Caco-2 (cell line): ENCODE measurements around the gene BTD. TPM values are rescaled to one million over a fixed set of nuclear protein-coding genes. Genes with fewer than 3 reads are reported as not detected.

Experiments used
- BruUV-seq: library from RNA; stranded (reverse); fragments of 400-500 nt; replicated peaks from 2 replicates; lab custom pipeline; 2021; lab: Mats Ljungman, UMichigan
- CTCF ChIA-PET: fragments of 300-600 bp; sonication (Branson Sonifier 250); formaldehyde crosslinking; loops from one replicate; lab custom pipeline; 2022; ENCODE audit warnings: antibody characterized with exemption; lab: Charles Lee
- POLR2A ChIA-PET: fragments of 300-600 bp; sonication (Branson Sonifier 250); formaldehyde crosslinking; loops from one replicate; lab custom pipeline; 2022; ENCODE audit warnings: antibody characterized with exemption; lab: Charles Lee
- DNase-seq, 2 experiments: peaks; one replicate each; pipeline versions ENCODE4 v3.0.0 to v3.0.0-alpha.2; 2020 to 2022
- H3K27me3 ChIP-seq: replicated peaks from 2 replicates; pipeline ENCODE4 v1.6.0; 2011; ENCODE audit warnings: low read length; ENCODE audit not compliant: control insufficient read depth, insufficient read depth
- H3K36me3 ChIP-seq: 2 replicates; pipeline ENCODE4 v1.5.1; 2011; ENCODE audit warnings: low read length; ENCODE audit not compliant: control insufficient read depth, insufficient read depth
- H3K4me1 ChIP-seq: fragments of 250-450 bp; sonication (Bioruptor Pico); 2 replicates; pipeline ENCODE4 v1.5.1; 2020; ENCODE audit warnings: mild to moderate bottlenecking
- H3K4me3 ChIP-seq: 2 replicates; pipeline ENCODE4 v1.5.1; 2011; ENCODE audit warnings: low read depth, mild to moderate bottlenecking, control low read depth, low read length
- H3K9me3 ChIP-seq: fragments of 250-450 bp; sonication (Bioruptor Pico); 2 replicates; pipeline ENCODE4 v1.5.1; 2020; ENCODE audit warnings: mild to moderate bottlenecking, moderate library complexity
- H3K27ac Mint-ChIP-seq: one replicate; pipeline ENCODE4 v1.8.0; 2022; ENCODE audit warnings: mixed read lengths; ENCODE audit not compliant: unreplicated experiment
- H3K27me3 Mint-ChIP-seq: one replicate; pipeline ENCODE4 v1.8.0; 2022; ENCODE audit warnings: mixed read lengths; ENCODE audit not compliant: insufficient read depth, unreplicated experiment
- H3K36me3 Mint-ChIP-seq: one replicate; pipeline ENCODE4 v1.8.0; 2022; ENCODE audit warnings: mild to moderate bottlenecking, mixed read lengths; ENCODE audit not compliant: insufficient read depth, unreplicated experiment
- H3K4me1 Mint-ChIP-seq: one replicate; pipeline ENCODE4 v1.8.0; 2022; ENCODE audit warnings: low read depth, mixed read lengths; ENCODE audit not compliant: unreplicated experiment
- H3K4me3 Mint-ChIP-seq: one replicate; pipeline ENCODE4 v1.8.0; 2022; ENCODE audit warnings: mild to moderate bottlenecking, moderate library complexity, mixed read lengths; ENCODE audit not compliant: unreplicated experiment
- H3K9me3 Mint-ChIP-seq: one replicate; pipeline ENCODE4 v1.8.0; 2022; ENCODE audit warnings: mixed read lengths; ENCODE audit not compliant: unreplicated experiment
- CTCF ChIP-seq, 2 experiments: fragments of 200-600 bp in 1 of 2; IDR thresholded peaks; 1 replicate in 1 of 2; 2 replicates in 1 of 2; pipeline versions ENCODE4 v1.5.1 to v1.8.0; 2011 to 2022; ENCODE audit warnings: antibody characterized with exemption in 1 of 2, control low read depth in 1 of 2, inconsistent platforms in 1 of 2, low read depth in 1 of 2, low read length in 1 of 2, mild to moderate bottlenecking in 1 of 2, moderate library complexity in 1 of 2; ENCODE audit not compliant: insufficient read depth in 1 of 2, severe bottlenecking in 1 of 2, unreplicated experiment in 1 of 2
- intact Hi-C: fragments of 100-400 bp; cut with micrococcal nuclease; formaldehyde crosslinking; loops from one replicate; pipeline ENCODE4 v1.10.0; 2022; ENCODE audit not compliant: unreplicated experiment
- total RNA-seq: library from RNA; stranded (reverse); gene quantifications from 2 replicates; pipeline ENCODE4 v1.2.3, GENCODE V29; 2022

Gene BTD
- total RNA-seq, 1 experiment from 2014 or later = 11.8 TPM

- Mint-ChIP-seq H3K27ac (no peak overlapping the region), H3K4me3 (no peak overlapping the region), H3K9me3 (no peaks in the 10 kb centered on the region), H3K4me1 (peaks cover 8% of the 10 kb centered on the region), H3K27me3 (no peaks in the 10 kb centered on the region), H3K36me3 (no peaks in the 10 kb centered on the region)
- CTCF ChIA-PET = no interaction called here
- POLR2A ChIA-PET = no interaction called here
- TF ChIP-seq CTCF (IDR thresholded peaks at IDR 0.05; ENCODE audit: insufficient read depth in 1 of 2, low read depth in 1 of 2, low read length in 1 of 2, severe bottlenecking in 1 of 2, unreplicated experiment in 1 of 2) = no peak
- Histone ChIP-seq H3K9me3 (no peaks in the 10 kb centered on the region), H3K4me3 (no peak overlapping the region), H3K36me3 (no peaks in the 10 kb centered on the region), H3K27me3 (no peaks in the 10 kb centered on the region), H3K4me1 (no peaks in the 10 kb centered on the region)
- intact Hi-C loops = no loop called here
- no TSS peak for BruUV-seq
- DNase-seq = no peak
Measured at GRCh38 chr3:15649341-15649740, 47.8 kb downstream of the BTD start.

GRCh38 chr3:15649858-15650257, 48.3 kb downstream of the BTD start:
- Mint-ChIP-seq H3K4me3 (no peak overlapping the region), H3K9me3 (no peaks in the 10 kb centered on the region), H3K27me3 (no peaks in the 10 kb centered on the region), H3K36me3 (no peaks in the 10 kb centered on the region), H3K4me1 (peaks cover 8% of the 10 kb centered on the region), H3K27ac (no peak overlapping the region)
- Histone ChIP-seq H3K36me3 (no peaks in the 10 kb centered on the region), H3K27me3 (no peaks in the 10 kb centered on the region), H3K9me3 (no peaks in the 10 kb centered on the region), H3K4me3 (no peak overlapping the region), H3K4me1 (no peaks in the 10 kb centered on the region)
- no peak for TF ChIP-seq CTCF (IDR thresholded peaks at IDR 0.05; ENCODE audit: insufficient read depth in 1 of 2, low read depth in 1 of 2, low read length in 1 of 2, severe bottlenecking in 1 of 2, unreplicated experiment in 1 of 2)
- ChIA-PET CTCF (no interaction called here), POLR2A (no interaction called here)
- intact Hi-C loops = no loop called here
- BruUV-seq = no TSS peak
- no peak for DNase-seq

- H3K4me3 ChIP-seq = no peak overlapping the region
- POLR2A ChIA-PET = no interaction called here
- DNase-seq = no peak
- no peaks in the 10 kb centered on the region for H3K4me1 ChIP-seq
- H3K4me1 Mint-ChIP-seq = peaks cover 8% of the 10 kb centered on the region
- CTCF ChIA-PET = interaction anchor here (0.6 kb wide), 1 partner anchor 8 kb away, joined by 3 read pairs; no protein-coding TSS in a partner anchor
- H3K36me3 ChIP-seq = no peaks in the 10 kb centered on the region
- TF ChIP-seq CTCF (IDR thresholded peaks at IDR 0.05; ENCODE audit: insufficient read depth in 1 of 2, low read depth in 1 of 2, low read length in 1 of 2, severe bottlenecking in 1 of 2, unreplicated experiment in 1 of 2) = no peak
- no peak overlapping the region for H3K4me3 Mint-ChIP-seq
- BruUV-seq = no TSS peak
- no peak overlapping the region for H3K27ac Mint-ChIP-seq
- peaks cover 7% of the 10 kb centered on the region for H3K9me3 Mint-ChIP-seq
- intact Hi-C loops = no loop called here
- no peaks in the 10 kb centered on the region for H3K27me3 ChIP-seq
- H3K27me3 Mint-ChIP-seq = no peaks in the 10 kb centered on the region
- no peaks in the 10 kb centered on the region for H3K36me3 Mint-ChIP-seq
- H3K9me3 ChIP-seq = peaks cover 6% of the 10 kb centered on the region
Measured at GRCh38 chr3:15651396-15651795, 49.9 kb downstream of the BTD start.
